Mesenchymal stem cell (in vitro differentiated cells and primary cell): ENCODE measurements around the gene AKR1D1.
"Not testable (repeated sequence)": the region's sequence is repeated elsewhere in the genome, so short reads cannot be mapped to it uniquely, and the experiment has no call there.

Source experiments
- DNase-seq: peaks from one replicate; pipeline ENCODE4 v3.0.0-alpha.2; 2013
- H2AFZ ChIP-seq: one replicate; pipeline ENCODE4 v1.6.1; 2013; ENCODE audit warnings: low read depth, mild to moderate bottlenecking, control low read depth, inconsistent platforms, low read length, moderate library complexity
- H2AK5ac ChIP-seq: 2 replicates; pipeline ENCODE4 v1.6.1; 2013; ENCODE audit warnings: low read length, moderate library complexity, mild to moderate bottlenecking, inconsistent platforms; ENCODE audit not compliant: severe bottlenecking
- H2BK120ac ChIP-seq: one replicate; pipeline ENCODE4 v1.6.1; 2013; ENCODE audit warnings: low read depth, mild to moderate bottlenecking, inconsistent platforms, low read length, moderate library complexity
- H2BK12ac ChIP-seq, 2 experiments: one replicate each; pipeline ENCODE4 v1.6.1; 2013; ENCODE audit warnings: inconsistent platforms in 2 of 2, low read length in 2 of 2, mild to moderate bottlenecking in 2 of 2, moderate library complexity in 2 of 2, control low read depth in 1 of 2
- H2BK15ac ChIP-seq: one replicate; pipeline ENCODE4 v1.6.1; 2013; ENCODE audit warnings: mild to moderate bottlenecking, low read depth, inconsistent platforms; ENCODE audit not compliant: poor library complexity, severe bottlenecking
- H2BK5ac ChIP-seq: 2 replicates; pipeline ENCODE4 v1.6.1; 2013; ENCODE audit warnings: low read depth, mild to moderate bottlenecking, low read length, control low read depth, inconsistent platforms; ENCODE audit not compliant: poor library complexity, severe bottlenecking
- H3K14ac ChIP-seq, 2 experiments: one replicate each; pipeline ENCODE4 v1.6.1; 2013; ENCODE audit warnings: inconsistent platforms in 2 of 2, low read length in 2 of 2, control low read depth in 1 of 2, mild to moderate bottlenecking in 1 of 2, moderate library complexity in 1 of 2
- H3K18ac ChIP-seq, 2 experiments: one replicate each; pipeline ENCODE4 v1.6.1; 2013; ENCODE audit warnings: inconsistent platforms in 2 of 2, low read length in 2 of 2, control low read depth in 1 of 2, low read depth in 1 of 2, mild to moderate bottlenecking in 1 of 2
- H3K23ac ChIP-seq, 2 experiments: one replicate each; pipeline ENCODE4 v1.6.1; 2013; ENCODE audit warnings: inconsistent platforms in 2 of 2, low read length in 2 of 2, mild to moderate bottlenecking in 2 of 2, moderate library complexity in 2 of 2, control low read depth in 1 of 2
- H3K27ac ChIP-seq: 2 replicates; pipeline ENCODE4 v1.5.1; 2013; ENCODE audit warnings: mild to moderate bottlenecking, moderate library complexity, low read length, control low read depth, inconsistent platforms; ENCODE audit not compliant: poor library complexity, severe bottlenecking
- H3K27me3 ChIP-seq, 2 experiments: 2 replicates each; pipeline versions ENCODE4 v1.6.1 to v1.7.0; 2013; ENCODE audit warnings: low read length in 2 of 2, mild to moderate bottlenecking in 2 of 2, moderate library complexity in 2 of 2, control low read depth in 1 of 2, inconsistent platforms in 1 of 2; ENCODE audit not compliant: control insufficient read depth in 1 of 2, insufficient read depth in 1 of 2
- H3K36me3 ChIP-seq, 2 experiments: 2 replicates each; pipeline versions ENCODE4 v1.6.1 to v1.7.0; 2013; ENCODE audit warnings: low read length in 2 of 2, control low read depth in 1 of 2, inconsistent platforms in 1 of 2, low read depth in 1 of 2, mild to moderate bottlenecking in 1 of 2; ENCODE audit not compliant: insufficient read depth in 2 of 2, control insufficient read depth in 1 of 2
- H3K4ac ChIP-seq, 2 experiments: one replicate each; pipeline ENCODE4 v1.6.1; 2013; ENCODE audit warnings: inconsistent platforms in 2 of 2, low read length in 2 of 2, mild to moderate bottlenecking in 2 of 2, moderate library complexity in 2 of 2, control low read depth in 1 of 2, low read depth in 1 of 2
- H3K4me1 ChIP-seq: 2 replicates; pipeline ENCODE4 v1.6.1; 2013; ENCODE audit warnings: low read depth, low read length, control low read depth; ENCODE audit not compliant: control insufficient read depth, insufficient read depth
- H3K4me2 ChIP-seq: 2 replicates; pipeline ENCODE4 v1.6.1; 2013; ENCODE audit warnings: low read length, mild to moderate bottlenecking, inconsistent platforms; ENCODE audit not compliant: poor library complexity, severe bottlenecking
- H3K4me3 ChIP-seq, 2 experiments: 2 replicates each; pipeline versions ENCODE4 v1.5.1 to v1.7.0; 2013; ENCODE audit warnings: low read length in 2 of 2, mild to moderate bottlenecking in 2 of 2, control low read depth in 1 of 2, low read depth in 1 of 2; ENCODE audit not compliant: insufficient read depth in 1 of 2
- H3K79me1 ChIP-seq: replicated peaks from 2 replicates; pipeline ENCODE4 v1.6.1; 2013; ENCODE audit warnings: mild to moderate bottlenecking, control low read depth, low read length, inconsistent platforms; ENCODE audit not compliant: poor library complexity, severe bottlenecking
- H3K9ac ChIP-seq: 2 replicates; pipeline ENCODE4 v1.7.0; 2013; ENCODE audit warnings: mild to moderate bottlenecking, low read length, moderate library complexity
- H3K9me3 ChIP-seq: 2 replicates; pipeline ENCODE4 v1.7.0; 2013; ENCODE audit warnings: mild to moderate bottlenecking, low read length; ENCODE audit not compliant: control insufficient read depth
- H4K8ac ChIP-seq: one replicate; pipeline ENCODE4 v1.6.1; 2013; ENCODE audit warnings: inconsistent platforms, mild to moderate bottlenecking, low read length, moderate library complexity
- H4K91ac ChIP-seq: one replicate; pipeline ENCODE4 v1.6.1; 2013; ENCODE audit warnings: mild to moderate bottlenecking, low read length, inconsistent platforms
- WGBS: methylation state at CpG from one replicate; pipeline ENCODE4 v1.1.7; 2013; ENCODE audit warnings: mixed read lengths; 5-methylcytosine and 5-hydroxymethylcytosine counted together

AKR1D1 gene

DNA sequence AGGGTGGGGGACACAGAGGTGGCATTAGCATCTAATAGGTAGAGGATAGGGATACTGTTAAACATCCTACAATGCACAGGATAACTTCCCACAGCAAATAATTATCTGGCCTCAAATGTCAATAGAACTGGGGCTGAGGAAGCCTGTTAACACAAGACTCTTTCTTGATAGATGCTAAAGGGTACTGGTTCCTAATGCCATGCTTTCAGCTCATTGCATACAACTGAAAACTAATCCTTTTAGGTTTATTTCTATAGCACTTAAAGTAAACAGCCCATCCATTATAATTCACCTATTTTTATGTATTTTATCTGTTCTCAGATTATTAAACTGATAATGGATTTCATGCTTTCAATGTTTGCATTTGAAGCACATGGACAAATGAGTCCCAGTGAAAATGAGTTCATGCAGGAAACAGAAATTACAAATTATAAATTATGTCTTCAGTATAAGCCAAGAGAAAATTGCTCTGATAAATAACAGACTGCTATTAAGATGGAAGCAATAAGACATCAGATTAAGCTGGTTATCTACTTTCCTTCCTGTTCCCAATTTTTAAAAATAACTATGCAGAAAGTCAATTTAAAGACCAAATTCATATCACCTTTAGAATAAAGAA, 66.4 kb downstream of the AKR1D1 start:
- Histone ChIP-seq H4K91ac (no peak overlapping the region), H3K4me2 (no peak overlapping the region), H2AFZ (no peak overlapping the region)

DNA sequence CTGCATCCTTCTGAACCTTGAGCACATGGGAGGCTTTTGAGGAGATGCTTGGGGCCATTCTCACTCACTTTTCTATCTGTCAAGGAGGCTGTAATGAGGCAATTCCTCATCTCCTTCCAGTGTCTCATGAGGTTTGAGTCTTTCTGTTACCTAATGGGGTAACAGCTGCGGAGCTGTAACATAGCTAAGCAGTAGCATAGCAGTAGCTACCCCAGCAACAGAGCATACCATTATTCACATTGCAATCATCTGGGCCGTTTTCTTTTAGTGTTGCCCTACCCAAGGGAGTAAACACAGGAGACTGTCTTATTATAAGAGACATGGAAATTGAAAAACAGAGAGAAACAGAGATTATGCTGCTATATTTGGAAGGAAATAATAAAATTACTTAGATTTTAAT, 68.7 kb downstream of the AKR1D1 start:
- no peak overlapping the region for H3K9ac ChIP-seq
- no peak overlapping the region for H2BK15ac ChIP-seq
- H2BK5ac ChIP-seq, result no peak overlapping the region
- H3K4me1 ChIP-seq, result no peaks in the 10 kb centered on the region
- H4K91ac ChIP-seq, result no peak overlapping the region
- no peak overlapping the region for H3K27ac ChIP-seq
- no peak overlapping the region for H3K14ac ChIP-seq
- no peaks in the 10 kb centered on the region for H3K79me1 ChIP-seq
- H2AK5ac ChIP-seq, result no peak overlapping the region
- no peaks in the 10 kb centered on the region for H3K36me3 ChIP-seq
- no peak overlapping the region for H4K8ac ChIP-seq
- H2BK12ac ChIP-seq, result no peak overlapping the region
- 100% methylated on average over 1 of the region's 2 CpGs for WGBS
- no peak overlapping the region for H2BK120ac ChIP-seq
- H3K4me3 ChIP-seq, result no peak overlapping the region
- peaks cover 5% of the 10 kb centered on the region for H3K9me3 ChIP-seq
- H2AFZ ChIP-seq, result no peak overlapping the region
- no peak for DNase-seq
- H3K27me3 ChIP-seq, result no peaks in the 10 kb centered on the region
- H3K18ac ChIP-seq, result no peak overlapping the region
- no peak overlapping the region for H3K4me2 ChIP-seq
- no peak overlapping the region for H3K4ac ChIP-seq
- no peak overlapping the region for H3K23ac ChIP-seq

More for the DNA sequence above, 66.4 kb downstream of the AKR1D1 start:
- Histone ChIP-seq H3K36me3 (no peaks in the 10 kb centered on the region), H3K14ac (no peak overlapping the region), H3K4ac (no peak overlapping the region), H2BK15ac (no peak overlapping the region), H3K9ac (no peak overlapping the region), H4K8ac (no peak overlapping the region), H2BK5ac (no peak overlapping the region), H3K27ac (no peak overlapping the region), H3K4me1 (no peaks in the 10 kb centered on the region), H2BK120ac (no peak overlapping the region), H3K4me3 (no peak overlapping the region), H3K9me3 (peaks cover 5% of the 10 kb centered on the region), H3K79me1 (no peaks in the 10 kb centered on the region), H2BK12ac (no peak overlapping the region), H3K18ac (no peak overlapping the region), H3K27me3 (no peaks in the 10 kb centered on the region), H2AK5ac (no peak overlapping the region), H3K23ac (no peak overlapping the region)
- DNase-seq, result no peak

DNA sequence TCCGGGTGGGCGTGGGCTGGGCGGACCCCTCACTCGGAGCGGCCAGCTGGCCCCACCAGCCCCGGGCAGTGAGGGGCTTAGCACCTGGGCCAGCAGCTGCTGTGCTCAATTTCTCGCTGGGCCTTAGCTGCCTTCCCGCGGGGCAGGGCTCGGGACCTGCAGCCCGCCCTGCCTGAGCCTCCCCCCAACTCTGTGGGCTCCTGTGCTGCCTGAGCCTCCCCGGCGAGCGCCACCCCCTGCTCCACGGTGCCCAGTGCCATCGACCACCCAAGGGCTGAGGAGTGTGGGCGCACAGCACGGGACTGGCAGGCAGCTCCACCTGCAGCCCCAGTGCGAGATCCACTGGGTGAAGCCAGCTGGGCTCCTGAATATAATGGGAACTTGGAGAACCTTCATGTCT, 70.0 kb downstream of the AKR1D1 start:
- H3K4me2 ChIP-seq, H3K18ac ChIP-seq, H2BK5ac ChIP-seq, H2BK12ac ChIP-seq, H3K4ac ChIP-seq, H3K23ac ChIP-seq, H3K36me3 ChIP-seq, H2BK120ac ChIP-seq, H3K27ac ChIP-seq, DNase-seq, H3K79me1 ChIP-seq, H3K4me1 ChIP-seq, H3K9me3 ChIP-seq, H3K14ac ChIP-seq, H2AK5ac ChIP-seq, H3K9ac ChIP-seq, H4K91ac ChIP-seq, H3K4me3 ChIP-seq, H2AFZ ChIP-seq, H2BK15ac ChIP-seq, H4K8ac ChIP-seq, H3K27me3 ChIP-seq: not testable (repeated sequence)
- WGBS, result 87% methylated on average over 19 of the region's 19 CpGs

DNA sequence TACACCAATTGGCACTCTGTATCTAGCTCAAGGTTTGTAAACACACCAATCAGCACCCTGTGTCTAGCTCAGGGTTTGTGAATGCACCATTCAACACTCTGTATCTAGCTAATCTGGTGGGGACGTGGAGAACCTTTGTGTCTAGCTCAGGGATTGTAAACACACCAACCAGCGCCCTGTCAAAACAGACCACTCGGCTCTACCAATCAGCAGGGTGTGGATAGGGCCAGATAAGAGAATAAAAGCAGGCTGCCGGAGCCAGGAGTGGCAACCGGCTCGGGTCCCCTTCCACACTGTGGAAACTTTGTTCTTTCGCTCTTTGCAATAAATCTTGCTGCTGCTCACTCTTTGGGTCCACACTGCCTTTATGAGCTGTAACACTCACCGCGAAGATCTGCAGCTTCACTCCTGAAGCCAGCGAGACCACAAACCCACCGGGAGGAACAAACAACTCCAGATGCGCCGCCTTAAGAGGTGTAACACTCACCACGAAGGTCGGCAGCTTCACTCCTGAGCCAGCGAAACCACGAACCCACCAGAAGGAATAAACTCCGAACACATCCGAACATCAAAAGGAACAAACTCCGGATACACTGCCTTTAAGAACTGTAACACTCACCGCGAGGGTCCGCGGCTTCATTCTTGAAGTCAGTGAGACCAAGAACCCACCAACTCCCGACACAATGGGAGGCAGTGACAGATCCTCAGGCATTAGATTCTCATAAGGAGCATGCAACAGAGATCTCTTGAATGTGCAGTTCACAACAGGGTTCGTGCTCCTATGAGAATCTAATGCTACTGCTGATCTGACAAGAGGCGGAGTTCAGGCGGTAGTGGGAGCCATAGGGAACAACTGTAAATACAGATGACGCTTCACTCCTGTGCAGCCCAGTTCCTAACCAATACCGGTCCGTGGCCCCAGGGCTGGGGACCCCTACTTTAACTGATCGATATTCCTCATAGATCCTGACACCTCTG, 70.8 kb downstream of the AKR1D1 start:
- H2BK120ac ChIP-seq, H2BK5ac ChIP-seq, H3K79me1 ChIP-seq, H3K23ac ChIP-seq, H3K4ac ChIP-seq, H3K36me3 ChIP-seq, H3K14ac ChIP-seq, H3K9ac ChIP-seq, DNase-seq, H2AK5ac ChIP-seq, H3K27me3 ChIP-seq, H2BK15ac ChIP-seq, H3K4me1 ChIP-seq, H4K91ac ChIP-seq, H3K27ac ChIP-seq, H2BK12ac ChIP-seq, H3K18ac ChIP-seq, H3K9me3 ChIP-seq, H2AFZ ChIP-seq, H4K8ac ChIP-seq, H3K4me3 ChIP-seq, H3K4me2 ChIP-seq: not testable (repeated sequence)
- 93% methylated on average over 27 of the region's 32 CpGs for WGBS
